GM12878 (cell line): ENCODE data around the gene MN1. TPM values are rescaled to one million over a fixed set of nuclear protein-coding genes. Genes with fewer than 3 reads are reported as not detected.

ENCODE experiments used
- ATAC-seq: fragments of 200-7000 bp; cut with Tn5 transposase; 3 replicates; pipeline ENCODE4 v1.9.1; 2020; ENCODE audit warnings: mild to moderate bottlenecking, moderate library complexity
- BruUV-seq: library from RNA; stranded (reverse); fragments of 400-500 nt; replicated peaks from 2 replicates; lab custom pipeline; 2021; lab: Mats Ljungman, UMichigan
- CTCF ChIA-PET: fragments of 300-600 bp; sonication (Branson Sonifier 250); formaldehyde crosslinking; extraction: SDS; loops from one replicate; lab custom pipeline; 2021; ENCODE audit warnings: inconsistent platforms; lab: Yijun Ruan, JAX
- POLR2A ChIA-PET: fragments of 350-600 bp; formaldehyde crosslinking; extraction: SDS; loops from one replicate; lab custom pipeline; 2021; ENCODE audit warnings: inconsistent platforms; lab: Charles Lee
- RAD21 ChIA-PET: fragments of 300-600 bp; sonication (Branson Sonifier 250); formaldehyde crosslinking; loops from one replicate; lab custom pipeline; 2023; ENCODE audit warnings: antibody characterized with exemption; ENCODE audit not compliant: unreplicated experiment; lab: Charles Lee
- SMC1A ChIA-PET: fragments of 300-600 bp; sonication (Branson Sonifier 250); formaldehyde crosslinking; loops from one replicate; lab custom pipeline; 2023; ENCODE audit not compliant: unreplicated experiment, uncharacterized antibody; lab: Charles Lee
- DNase-seq: peaks from one replicate; pipeline ENCODE4 v3.0.0-alpha.2; 2011; ENCODE audit warnings: low read depth, low spot score
- FAIRE-seq: peaks from 3 replicates; lab custom pipeline; 2011; peaks lifted over from hg19 to GRCh38; lab: Jason Lieb, UNC
- H2AFZ ChIP-seq: 2 replicates; pipeline ENCODE4 v1.6.0; 2011; ENCODE audit warnings: low read depth, low read length, control low read depth; ENCODE audit not compliant: control insufficient read depth
- H3K27ac ChIP-seq: 2 replicates; pipeline ENCODE4 v1.5.1; 2011; ENCODE audit warnings: control low read depth; ENCODE audit not compliant: control insufficient read depth, insufficient read depth
- H3K27me3 ChIP-seq, 2 experiments: replicated peaks in 1 of 2; 2 replicates each; pipeline versions ENCODE4 v1.6.0 to v1.6.1; 2011; ENCODE audit warnings: low read length in 1 of 2; ENCODE audit not compliant: control insufficient read depth in 2 of 2, insufficient read depth in 2 of 2
- H3K36me3 ChIP-seq, 2 experiments: 2 replicates each; pipeline ENCODE4 v1.5.1; 2011; ENCODE audit warnings: low read length in 1 of 2; ENCODE audit not compliant: control insufficient read depth in 2 of 2, insufficient read depth in 2 of 2
- H3K4me1 ChIP-seq: 2 replicates; pipeline ENCODE4 v1.6.1; 2011; ENCODE audit warnings: mild to moderate bottlenecking, low read length, moderate library complexity, mixed read lengths; ENCODE audit not compliant: control insufficient read depth, insufficient read depth
- H3K4me2 ChIP-seq: 2 replicates; pipeline ENCODE4 v1.6.0; 2011; ENCODE audit warnings: control low read depth; ENCODE audit not compliant: control insufficient read depth, insufficient read depth
- H3K4me3 ChIP-seq: fragments of 200-600 bp; sonication (generic); 2 replicates; pipeline ENCODE4 v1.5.1; 2016
- H3K79me2 ChIP-seq: 2 replicates; pipeline ENCODE4 v1.6.0; 2011; ENCODE audit warnings: low read length; ENCODE audit not compliant: control insufficient read depth, insufficient read depth
- H3K9ac ChIP-seq: 2 replicates; pipeline ENCODE4 v1.8.0; 2011; ENCODE audit warnings: low read length, control low read depth, mixed read lengths; ENCODE audit not compliant: control insufficient read depth, insufficient read depth
- H3K9me3 ChIP-seq: replicated peaks from 3 replicates; pipeline ENCODE4 v1.5.1; 2011; ENCODE audit warnings: mild to moderate bottlenecking, low read length; ENCODE audit not compliant: control insufficient read depth, insufficient read depth
- H4K20me1 ChIP-seq: 2 replicates; pipeline ENCODE4 v1.6.0; 2011; ENCODE audit not compliant: control insufficient read depth, insufficient read depth
- ETV6 ChIP-seq, 2 experiments: fragments of 450-650 bp in 1 of 2; IDR thresholded peaks in 1 of 2; conservative IDR thresholded peaks in 1 of 2; 2 replicates each; pipeline ENCODE4 v1.6.1; 2014; ENCODE audit warnings: antibody characterized with exemption in 1 of 2, borderline replicate concordance in 1 of 2, low read depth in 1 of 2, mild to moderate bottlenecking in 1 of 2, moderate library complexity in 1 of 2
- HDGF ChIP-seq: fragments of 450-650 bp; IDR thresholded peaks from 2 replicates; pipeline ENCODE4 v1.6.1; 2016; ENCODE audit warnings: antibody characterized with exemption
- IRF5 ChIP-seq: fragments of 450-650 bp; IDR thresholded peaks from 2 replicates; pipeline ENCODE4 v1.6.1; 2017; ENCODE audit warnings: borderline replicate concordance
- NFYB ChIP-seq: IDR thresholded peaks from 2 replicates; pipeline ENCODE4 v1.6.1; 2011; ENCODE audit warnings: low read depth, mild to moderate bottlenecking, low read length, improper control_type of control experiment, moderate library complexity; ENCODE audit not compliant: insufficient read depth
- PRDM15 ChIP-seq: fragments of 450-650 bp; formaldehyde crosslinking; IDR thresholded peaks from 2 replicates; pipeline ENCODE4 v1.4.0; 2020; ENCODE audit warnings: mild to moderate bottlenecking, moderate library complexity
- SIN3A ChIP-seq: IDR thresholded peaks from 2 replicates; pipeline ENCODE4 v1.6.1; 2012; ENCODE audit warnings: low read depth, low read length, improper control_type of control experiment
- STAT3 ChIP-seq: IDR thresholded peaks from 2 replicates; pipeline ENCODE4 v1.6.1; 2011; ENCODE audit warnings: low read depth, low read length, improper control_type of control experiment
- TARDBP ChIP-seq: IDR thresholded peaks from 2 replicates; pipeline ENCODE4 v1.6.1; 2016; ENCODE audit warnings: borderline replicate concordance
- WGBS: methylation state at CpG from one replicate; pipeline ENCODE4 v1.1.6; 2016; ENCODE audit warnings: low lambda C conversion rate; ENCODE audit not compliant: insufficient replicate concordance, insufficient coverage; ENCODE audit errors: missing lambda C conversion rate; 5-methylcytosine and 5-hydroxymethylcytosine counted together
- in situ Hi-C: fragments of 300-500 bp; cut with MboI; formaldehyde crosslinking; loops from 9 replicates; pipeline ENCODE4 v1.14.3; 2018; ENCODE audit warnings: mixed read lengths
- intact Hi-C: fragments of 100-400 bp; cut with micrococcal nuclease; formaldehyde crosslinking; loops from one replicate; pipeline ENCODE4 v1.14.2; 2022; ENCODE audit not compliant: unreplicated experiment
- polyA plus RNA-seq, 11 experiments: library from polyadenylated mRNA; depleted of rRNA in 4 of 11; unstranded in 6 of 11; stranded (reverse) in 5 of 11; fragments of >200 nt; fragmentation: Nextera tagmentation in 4 of 11; fragmentation: Illumina TruSeq in 1 of 11; extraction: Ambion mirVana in 4 of 11; extraction: Trizol in 1 of 11; gene quantifications; 1 replicate in 1 of 11; 2 replicates in 10 of 11; pipeline versions ENCODE4 v1.2.1 to v1.2.3, GENCODE V29; 2011 to 2016; ENCODE audit warnings: inconsistent platforms in 2 of 11, missing spikeins in 2 of 11, low read depth in 1 of 11
- total RNA-seq, 4 experiments: library from RNA; depleted of rRNA in 3 of 4; stranded (reverse); fragments of >200 nt in 3 of 4; fragmentation: Illumina TruSeq in 1 of 4; extraction: Trizol in 1 of 4; gene quantifications; 2 replicates each; pipeline versions ENCODE4 v1.2.1 to v1.2.3, GENCODE V29; 2013 to 2021
- TF ChIP-seq, protein P1 (sequence below): IDR thresholded peaks from 2 replicates; pipeline ENCODE4 v1.6.1; 2011; ENCODE audit warnings: low read depth, low read length, improper control_type of control experiment, borderline replicate concordance

The MN1 gene
- total and polyA plus RNA-seq, 10 of the 15 experiments (the other 5 are each of a cell fraction or from before 2014, with no cell fraction given): under 0.01 to 0.24 (median 0.03) TPM; not detected in 3

DNA sequence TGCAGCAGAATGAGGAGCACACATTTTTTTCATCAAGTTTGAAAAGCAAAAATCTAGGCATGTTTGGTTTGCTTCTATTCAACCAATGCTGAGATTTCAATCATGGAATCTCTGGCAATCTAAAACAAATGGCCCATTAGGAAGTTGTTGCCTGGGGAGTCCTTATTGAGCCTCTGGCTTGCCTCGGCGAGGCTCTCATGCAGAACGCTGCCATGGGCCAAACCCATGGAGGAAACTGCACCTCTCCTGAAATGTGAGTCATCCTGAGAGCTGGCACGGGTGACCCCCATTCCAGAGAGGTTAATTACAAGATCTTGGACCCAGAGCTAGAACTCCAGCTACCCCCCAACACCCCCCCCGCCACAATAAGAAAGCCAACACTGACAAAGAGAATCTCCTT, 80.7 kb downstream of the MN1 start:
- CTCF ChIA-PET: no interaction called here
- Histone ChIP-seq H3K4me1 (no peaks in the 10 kb centered on the region), H4K20me1 (no peaks in the 10 kb centered on the region), H3K9me3 (no peaks in the 10 kb centered on the region; the same call in 2 of the 3 replicates), H3K4me3 (no peak overlapping the region), H3K36me3 (no peaks in the 10 kb centered on the region), H3K27me3 (no peaks in the 10 kb centered on the region), H2AFZ (no peak overlapping the region), H3K4me2 (no peak overlapping the region), H3K27ac (no peak overlapping the region)
- RAD21 ChIA-PET: no interaction called here
- WGBS: 53% methylated on average over 5 of the region's 5 CpGs
- ATAC-seq: no peak
- in situ Hi-C loops: no loop called here
- FAIRE-seq: no peak
- no peak for TF ChIP-seq SIN3A
- TF ChIP-seq, all 136 proteins: peak for 0
- intact Hi-C loops: no loop called here
- no TSS peak for BruUV-seq
- ChIA-PET SMC1A (no interaction called here), POLR2A (no interaction called here)
- Histone ChIP-seq H3K9ac (no peak overlapping the region), H3K79me2 (no peaks in the 10 kb centered on the region)
- no peak for DNase-seq

GRCh38 chr22:27719535-27720227, 81.9 kb downstream of the MN1 start:
- in situ Hi-C loops: no loop called here
- TF ChIP-seq HDGF: no peak
- TF ChIP-seq IRF5: no peak
- TF ChIP-seq NFYB: no peak
- no peak for TF ChIP-seq PRDM15 (CRISPR knock-in tag)
- TF ChIP-seq STAT3: no peak
- no peak for TF ChIP-seq ETV6 (conservative IDR thresholded peaks at IDR 0.05 in 1 of 2, IDR thresholded peaks at IDR 0.05 in 1 of 2; ENCODE audit: borderline replicate concordance in 1 of 2, low read depth in 1 of 2)
- no peak for TF ChIP-seq TARDBP
- TF ChIP-seq, protein P1, sequence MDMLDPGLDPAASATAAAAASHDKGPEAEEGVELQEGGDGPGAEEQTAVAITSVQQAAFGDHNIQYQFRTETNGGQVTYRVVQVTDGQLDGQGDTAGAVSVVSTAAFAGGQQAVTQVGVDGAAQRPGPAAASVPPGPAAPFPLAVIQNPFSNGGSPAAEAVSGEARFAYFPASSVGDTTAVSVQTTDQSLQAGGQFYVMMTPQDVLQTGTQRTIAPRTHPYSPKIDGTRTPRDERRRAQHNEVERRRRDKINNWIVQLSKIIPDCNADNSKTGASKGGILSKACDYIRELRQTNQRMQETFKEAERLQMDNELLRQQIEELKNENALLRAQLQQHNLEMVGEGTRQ: no peak
- intact Hi-C loops: no loop called here
- no peaks in the 10 kb centered on the region for H3K27me3 ChIP-seq
- 14% methylated on average over 8 of the region's 8 CpGs for WGBS
- FAIRE-seq (no peak), DNase-seq (no peak), ATAC-seq (no peak)
- ChIA-PET SMC1A (no interaction called here), POLR2A (no interaction called here), RAD21 (no interaction called here), CTCF (no interaction called here)
- no peaks in the 10 kb centered on the region for H4K20me1 ChIP-seq
- H3K4me1 ChIP-seq: no peaks in the 10 kb centered on the region
- H3K9me3 ChIP-seq: no peaks in the 10 kb centered on the region; the same call in 2 of the 3 replicates
- no peak overlapping the region for H3K4me2 ChIP-seq
- H3K36me3 ChIP-seq: no peaks in the 10 kb centered on the region
- H3K27ac ChIP-seq: no peak overlapping the region
- no peaks in the 10 kb centered on the region for H3K79me2 ChIP-seq
- H3K9ac ChIP-seq: no peak overlapping the region
- no peak overlapping the region for H2AFZ ChIP-seq
- no TSS peak for BruUV-seq
- no peak overlapping the region for H3K4me3 ChIP-seq
